ENCODE results near the gene HELLS.

- TF ChIP-seq FOXM1 (IDR thresholded peaks at IDR 0.05; ENCODE audit: low read depth, low read length): no peak
- no peak for TF ChIP-seq ZNF687 (IDR thresholded peaks at IDR 0.05)
- no peak for TF ChIP-seq CTCF (IDR thresholded peaks at IDR 0.05 in 2 of 3, conservative IDR thresholded peaks at IDR 0.05 in 1 of 3; ENCODE audit: control insufficient read depth in 2 of 3, extremely low read depth in 1 of 3, insufficient read depth in 1 of 3, low read depth in 3 of 3, low read length in 3 of 3)
- TF ChIP-seq POLR2A (IDR thresholded peaks at IDR 0.05; ENCODE audit: low read depth, low read length): no peak
- TF ChIP-seq PML (IDR thresholded peaks at IDR 0.05; ENCODE audit: low read length): no peak
- TF ChIP-seq NFIC (IDR thresholded peaks at IDR 0.05; ENCODE audit: low read depth, low read length): no peak
These were observed 24.0 kb upstream of the HELLS start for GRCh38 chr10:94521276-94522250.

Data from GM12878 (cell line).